ENCODE data around the gene TRIM14.

- TF ChIP-seq CTCF (IDR thresholded peaks at IDR 0.05), result no peak
- TF ChIP-seq POLR2A (IDR thresholded peaks at IDR 0.05), result no peak
Observed at GRCh38 chr9:98031169-98031568, 87.9 kb downstream of the TRIM14 start.
